ENCODE measurements around the gene RTN1. TPM values are rescaled to one million over a fixed set of nuclear protein-coding genes. Genes with fewer than 3 reads are reported as not detected.

Gene RTN1
- total and polyA plus RNA-seq, 2 of the 8 experiments (the other 6 are each of a cell fraction or from before 2014, with no cell fraction given) = 2.8 to 4.9 TPM

- H3K56ac ChIP-seq (replicated peaks; ENCODE audit: insufficient read length, low read depth, low read length) = no peak overlapping the region
- no peak overlapping the region for H2AFZ ChIP-seq (ENCODE audit: low read length)
- FAIRE-seq = no peak
- no peak overlapping the region for H2BK12ac ChIP-seq (ENCODE audit: low read depth, low read length)
- POLR2A ChIA-PET (ENCODE audit: partially characterized antibody) = no interaction called here
- H3K36me3 ChIP-seq (ENCODE audit: control insufficient read depth in 2 of 4, insufficient read depth in 4 of 4, low read length in 3 of 4) = no peaks in the 10 kb centered on the region
- H4K8ac ChIP-seq (ENCODE audit: extremely low read depth, insufficient read depth, low read length) = no peak overlapping the region
- no peaks in the 10 kb centered on the region for H3K27me3 ChIP-seq (replicated peaks in 1 of 4; ENCODE audit: control insufficient read depth in 3 of 4, extremely low read depth in 1 of 4, insufficient read depth in 3 of 4, low read length in 3 of 4)
- H3K9me3 ChIP-seq (ENCODE audit: insufficient read depth in 2 of 2, low read depth in 1 of 2, low read length in 1 of 2) = no peaks in the 10 kb centered on the region
- no peak overlapping the region for H2BK20ac ChIP-seq (ENCODE audit: low read length)
- no peak overlapping the region for H3K4me3 ChIP-seq (ENCODE audit: extremely low read depth in 1 of 4, insufficient read depth in 2 of 4, low read depth in 3 of 4, low read length in 4 of 4)
- DNase-seq (ENCODE audit: low read depth in 1 of 2, low spot score in 2 of 2) = no peak
- no peaks in the 10 kb centered on the region for H3K79me1 ChIP-seq (ENCODE audit: low read depth, low read length)
- no peak overlapping the region for H2BK5ac ChIP-seq (ENCODE audit: low read depth, low read length)
- H2BK120ac ChIP-seq (replicated peaks; ENCODE audit: low read depth, low read length) = no peak overlapping the region
- no peak overlapping the region for H3K18ac ChIP-seq (ENCODE audit: extremely low read depth, low read length)
- no peak overlapping the region for H2AK5ac ChIP-seq (ENCODE audit: low read depth, low read length)
- H3K4ac ChIP-seq (replicated peaks; ENCODE audit: insufficient read length, low read depth, low read length) = no peak overlapping the region
- no peak overlapping the region for H3K9ac ChIP-seq (replicated peaks in 1 of 4; ENCODE audit: extremely low read depth in 1 of 4, low read depth in 3 of 4, low read length in 3 of 4)
- no peak overlapping the region for H2BK15ac ChIP-seq (ENCODE audit: low read length)
- no peak overlapping the region for H3K23ac ChIP-seq (ENCODE audit: insufficient read length)
- no peaks in the 10 kb centered on the region for H3K4me1 ChIP-seq (replicated peaks in 1 of 4; ENCODE audit: control insufficient read depth in 3 of 4, insufficient read depth in 4 of 4, low read length in 3 of 4)
- 87% methylated on average over 2 of the region's 2 CpGs; no CpG with 5 or more reads in 1 of the 2 experiments for WGBS, 2 experiments (ENCODE audit: extremely low coverage in 1 of 2, insufficient coverage in 1 of 2, insufficient read length in 1 of 2, insufficient replicate concordance in 2 of 2, low coverage in 1 of 2, low lambda C conversion rate in 2 of 2, missing lambda C conversion rate in 1 of 2)
- no peak overlapping the region for H4K91ac ChIP-seq (replicated peaks; ENCODE audit: insufficient read length, low read length)
- H4K20me1 ChIP-seq (replicated peaks in 1 of 2; ENCODE audit: control insufficient read depth in 1 of 2, insufficient read depth in 2 of 2, low read length in 2 of 2) = no peaks in the 10 kb centered on the region
- no peaks in the 10 kb centered on the region; the same call in 1 of the 2 replicates for H3K23me2 ChIP-seq (ENCODE audit: low read depth, low read length)
- no peak overlapping the region for H3K27ac ChIP-seq (ENCODE audit: low read depth, low read length)
- no peak overlapping the region for H3K4me2 ChIP-seq (ENCODE audit: insufficient read depth in 1 of 2, low read depth in 2 of 2, low read length in 2 of 2)
- CTCF ChIA-PET (ENCODE audit: partially characterized antibody) = interaction anchor here (0.6 to 3.0 kb wide), 7 partner anchors 8 to 273 kb away, joined by 3 to 11 read pairs (median 4); no protein-coding TSS in a partner anchor
- H4K5ac ChIP-seq (ENCODE audit: insufficient read length, low read depth, low read length) = no peak overlapping the region
- no peak overlapping the region for H3K14ac ChIP-seq (ENCODE audit: insufficient read length)
- no peaks in the 10 kb centered on the region for H3K79me2 ChIP-seq (ENCODE audit: control insufficient read depth in 1 of 2, insufficient read depth in 2 of 2, low read length in 2 of 2)
- TF ChIP-seq JUND (IDR thresholded peaks at IDR 0.05; ENCODE audit: low read length) = no peak
- no peak for TF ChIP-seq CREB1 (IDR thresholded peaks at IDR 0.05)
- no peak for TF ChIP-seq ZNF274 (IDR thresholded peaks at IDR 0.05; ENCODE audit: borderline replicate concordance, extremely low read depth, low read length)
- no peak for TF ChIP-seq NANOG (IDR thresholded peaks at IDR 0.05; ENCODE audit: insufficient read depth, low read depth, low read length, poor library complexity, severe bottlenecking)
- no peak for TF ChIP-seq RFX5 (IDR thresholded peaks at IDR 0.05; ENCODE audit: borderline replicate concordance, low read depth, low read length)
- TF ChIP-seq EGR1 (IDR thresholded peaks at IDR 0.05; ENCODE audit: borderline replicate concordance, low read depth, low read length) = no peak
- no peak for TF ChIP-seq TCF12 (IDR thresholded peaks at IDR 0.05; ENCODE audit: low read depth, low read length)
- no peak for TF ChIP-seq GTF2F1 (IDR thresholded peaks at IDR 0.05; ENCODE audit: borderline replicate concordance, low read depth, low read length)
- TF ChIP-seq JUN (IDR thresholded peaks at IDR 0.05; ENCODE audit: low read depth, low read length) = no peak
- no peak for TF ChIP-seq SIX5 (IDR thresholded peaks at IDR 0.05; ENCODE audit: low read depth, low read length)
- no peak for TF ChIP-seq USF2 (IDR thresholded peaks at IDR 0.05; ENCODE audit: low read length)
- no peak for TF ChIP-seq SP4 (IDR thresholded peaks at IDR 0.05; ENCODE audit: low read length)
- no peak for TF ChIP-seq CHD2 (IDR thresholded peaks at IDR 0.05; ENCODE audit: low read length)
- TF ChIP-seq PHF8 (conservative IDR thresholded peaks at IDR 0.05; ENCODE audit: low read depth, low read length) = no peak
- no peak for TF ChIP-seq MAX (IDR thresholded peaks at IDR 0.05)
These were observed 34.6 kb upstream of the RTN1 start for GRCh38 chr14:59905188-59905587.

All from H1 (cell line).